Choroid plexus epithelial cell (primary cell): ENCODE data around the gene PNPLA5.
"Not testable (repeated sequence)": the region's sequence is repeated elsewhere in the genome, so short reads cannot be mapped to it uniquely, and the experiment has no call there.

ENCODE experiments used
- DNase-seq: peaks from one replicate; pipeline ENCODE4 v3.0.0-alpha.2; 2010; ENCODE audit warnings: low read depth
- H3K4me3 ChIP-seq: 2 replicates; pipeline ENCODE4 v1.5.1; 2011; ENCODE audit warnings: low read depth, mild to moderate bottlenecking, control low read depth, low read length, moderate library complexity
- TF ChIP-seq, protein P1 (sequence below): conservative IDR thresholded peaks from 2 replicates; pipeline ENCODE4 v1.5.1; 2011; ENCODE audit warnings: low read depth, mild to moderate bottlenecking, control low read depth, inconsistent platforms, low read length, moderate library complexity

The PNPLA5 gene

DNA sequence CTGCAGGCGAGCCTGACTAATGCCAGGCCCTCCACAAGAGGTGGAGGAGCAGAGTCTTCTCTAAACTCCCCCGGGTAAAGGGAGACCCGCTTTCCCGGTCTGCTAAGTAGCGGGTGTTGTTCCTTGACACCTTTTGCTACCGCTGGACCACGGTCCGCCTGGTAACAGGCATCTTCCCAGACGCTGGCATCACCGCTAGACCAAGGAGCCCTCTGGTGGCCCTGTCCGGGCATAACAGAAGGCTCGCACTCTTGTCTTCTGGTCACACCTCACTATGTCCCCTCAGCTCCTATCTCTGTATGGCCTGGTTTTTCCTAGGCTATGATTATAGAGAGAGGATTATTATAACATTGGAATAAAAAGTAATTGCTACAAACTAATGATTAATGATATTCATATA is 12.6 kb upstream of the PNPLA5 start:
- TF ChIP-seq, protein P1, sequence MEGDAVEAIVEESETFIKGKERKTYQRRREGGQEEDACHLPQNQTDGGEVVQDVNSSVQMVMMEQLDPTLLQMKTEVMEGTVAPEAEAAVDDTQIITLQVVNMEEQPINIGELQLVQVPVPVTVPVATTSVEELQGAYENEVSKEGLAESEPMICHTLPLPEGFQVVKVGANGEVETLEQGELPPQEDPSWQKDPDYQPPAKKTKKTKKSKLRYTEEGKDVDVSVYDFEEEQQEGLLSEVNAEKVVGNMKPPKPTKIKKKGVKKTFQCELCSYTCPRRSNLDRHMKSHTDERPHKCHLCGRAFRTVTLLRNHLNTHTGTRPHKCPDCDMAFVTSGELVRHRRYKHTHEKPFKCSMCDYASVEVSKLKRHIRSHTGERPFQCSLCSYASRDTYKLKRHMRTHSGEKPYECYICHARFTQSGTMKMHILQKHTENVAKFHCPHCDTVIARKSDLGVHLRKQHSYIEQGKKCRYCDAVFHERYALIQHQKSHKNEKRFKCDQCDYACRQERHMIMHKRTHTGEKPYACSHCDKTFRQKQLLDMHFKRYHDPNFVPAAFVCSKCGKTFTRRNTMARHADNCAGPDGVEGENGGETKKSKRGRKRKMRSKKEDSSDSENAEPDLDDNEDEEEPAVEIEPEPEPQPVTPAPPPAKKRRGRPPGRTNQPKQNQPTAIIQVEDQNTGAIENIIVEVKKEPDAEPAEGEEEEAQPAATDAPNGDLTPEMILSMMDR: peak; percentile 36
- not testable (repeated sequence) for DNase-seq, H3K4me3 ChIP-seq

DNA sequence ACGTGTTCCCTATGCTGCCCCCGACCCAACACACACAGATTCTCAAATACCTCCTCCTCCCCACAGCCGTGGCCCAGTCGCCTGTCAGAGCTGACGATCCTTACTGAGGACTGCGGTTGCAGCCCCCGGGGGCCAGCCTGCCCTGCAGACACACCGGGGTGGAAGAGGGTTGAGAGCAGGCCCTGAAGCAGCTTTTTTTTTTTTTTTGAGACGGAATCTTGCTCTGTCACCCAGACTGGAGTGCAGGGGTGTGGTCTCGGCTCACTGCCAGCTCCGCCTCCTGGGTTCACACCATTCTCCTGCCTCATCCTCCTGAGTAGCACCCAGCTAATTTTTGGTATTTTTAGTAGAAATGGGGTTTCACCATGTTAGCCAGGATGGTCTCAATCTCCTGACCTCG is 11.2 kb upstream of the PNPLA5 start:
- not testable (repeated sequence) for DNase-seq, H3K4me3 ChIP-seq

DNA sequence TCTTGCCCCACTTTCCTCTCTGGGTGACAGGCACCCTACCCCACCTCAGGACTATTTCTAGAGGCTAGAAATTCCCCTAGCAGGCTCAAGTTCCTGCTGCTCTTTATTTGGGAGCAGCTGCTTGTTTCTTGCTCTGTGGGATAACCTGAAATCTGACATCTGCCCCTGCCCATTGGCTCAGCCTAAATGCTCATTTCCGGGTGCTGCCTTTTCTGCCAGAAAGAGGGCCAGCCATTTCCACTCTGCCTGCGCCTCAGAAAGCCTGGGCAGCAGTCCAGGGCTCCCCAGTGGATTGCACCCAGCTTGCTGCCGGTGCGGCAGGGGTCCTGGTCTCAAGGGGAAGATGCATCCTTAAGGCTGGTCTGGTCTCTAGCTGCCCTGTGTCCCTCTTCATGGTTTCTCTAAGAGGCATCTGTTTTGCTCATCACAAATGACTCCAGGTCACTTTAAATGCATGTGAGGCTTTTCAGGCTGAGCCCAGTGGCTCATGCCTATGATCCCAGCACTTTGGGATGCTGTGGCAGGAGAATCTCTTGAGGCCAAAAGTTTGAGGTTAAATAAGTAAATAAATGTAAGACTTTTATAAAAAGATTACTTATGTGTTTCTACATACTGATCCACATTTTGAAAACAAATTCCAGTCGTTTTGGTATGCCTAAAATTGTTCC is 10.3 kb upstream of the PNPLA5 start:
- TF ChIP-seq, protein P1: no peak
- DNase-seq: peak; percentile 84
- no peak overlapping the region for H3K4me3 ChIP-seq

DNA sequence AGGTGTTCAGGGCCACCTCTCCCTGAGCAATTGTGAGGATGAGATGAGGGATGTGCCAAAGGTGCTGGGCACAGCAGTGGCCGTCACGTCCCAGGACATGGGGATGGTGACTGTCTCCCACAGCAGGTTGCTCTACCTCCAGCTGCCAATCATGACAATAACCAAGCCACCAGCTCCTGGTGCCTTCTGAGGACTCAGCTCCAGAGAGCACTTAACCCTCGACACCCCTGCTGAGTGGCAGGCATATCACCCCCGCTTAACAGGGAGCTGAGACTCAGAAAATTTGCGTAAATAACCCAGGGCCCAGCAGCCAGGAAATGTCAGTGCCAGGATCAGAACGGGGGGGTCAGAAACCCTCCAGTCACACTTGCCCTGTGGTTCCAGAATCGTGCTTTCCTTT is 8.4 kb upstream of the PNPLA5 start:
- no peak for DNase-seq
- TF ChIP-seq, protein P1: no peak
- no peak overlapping the region for H3K4me3 ChIP-seq

DNA sequence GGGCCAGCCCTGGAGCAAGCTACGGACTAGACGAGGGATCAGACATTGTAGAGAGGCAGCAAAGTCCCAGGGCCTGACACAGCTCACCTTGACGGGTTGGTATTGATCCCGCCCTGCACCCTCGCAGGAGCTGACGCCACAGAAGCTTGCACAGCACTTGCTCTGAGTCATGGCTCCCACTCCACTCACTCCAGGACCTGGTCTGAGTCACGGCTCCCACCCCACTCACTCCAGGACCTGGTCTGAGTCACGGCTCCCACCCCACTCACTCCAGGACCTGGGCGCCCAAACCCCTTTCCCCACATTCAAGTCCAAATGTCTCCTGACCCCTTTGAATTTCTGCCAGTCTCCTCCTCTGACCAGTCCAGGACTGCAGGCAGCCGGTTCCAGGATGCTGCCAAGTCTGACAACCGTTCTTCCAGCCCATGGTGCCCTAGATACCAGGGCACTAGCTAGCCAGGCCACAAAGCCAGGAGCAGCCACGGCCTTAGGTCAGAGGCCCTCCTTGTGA is 6.0 kb upstream of the PNPLA5 start:
- TF ChIP-seq, protein P1: no peak
- peak; percentile 66 for DNase-seq
- H3K4me3 ChIP-seq: no peak overlapping the region

DNA sequence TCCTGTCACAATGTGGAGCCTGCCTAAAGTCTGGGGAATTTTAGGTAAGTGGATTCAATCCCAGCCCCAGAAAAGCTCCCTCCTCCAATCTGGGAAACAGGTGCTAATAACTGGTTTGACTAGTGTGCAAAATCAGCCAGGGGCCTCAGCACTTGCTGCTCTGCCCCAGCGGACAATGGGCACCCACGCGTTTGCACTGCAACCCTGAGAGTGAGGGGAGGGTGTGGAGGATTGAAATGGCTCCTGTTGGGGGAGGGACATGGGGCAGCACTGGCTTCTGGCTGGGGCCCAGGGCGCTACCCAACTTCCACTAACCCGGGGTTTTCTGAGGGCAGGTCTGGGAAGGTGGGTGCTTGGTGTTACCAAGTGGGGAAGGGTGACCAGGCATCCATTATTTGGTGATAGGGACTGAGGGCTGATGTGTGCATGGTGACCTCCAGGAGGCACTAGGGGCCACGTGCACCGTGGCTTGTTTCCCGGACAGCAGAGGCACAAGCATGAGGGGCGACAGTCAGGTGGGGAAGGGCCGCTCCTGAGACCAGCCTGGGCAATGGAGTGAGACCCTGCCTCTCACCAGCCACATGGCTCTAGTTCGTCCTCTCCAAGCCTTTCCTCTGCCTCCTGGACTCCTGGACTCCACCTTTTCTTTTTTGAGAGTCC is 4.3 kb upstream of the PNPLA5 start:
- DNase-seq: no peak
- TF ChIP-seq, protein P1: no peak
- no peak overlapping the region for H3K4me3 ChIP-seq

DNA sequence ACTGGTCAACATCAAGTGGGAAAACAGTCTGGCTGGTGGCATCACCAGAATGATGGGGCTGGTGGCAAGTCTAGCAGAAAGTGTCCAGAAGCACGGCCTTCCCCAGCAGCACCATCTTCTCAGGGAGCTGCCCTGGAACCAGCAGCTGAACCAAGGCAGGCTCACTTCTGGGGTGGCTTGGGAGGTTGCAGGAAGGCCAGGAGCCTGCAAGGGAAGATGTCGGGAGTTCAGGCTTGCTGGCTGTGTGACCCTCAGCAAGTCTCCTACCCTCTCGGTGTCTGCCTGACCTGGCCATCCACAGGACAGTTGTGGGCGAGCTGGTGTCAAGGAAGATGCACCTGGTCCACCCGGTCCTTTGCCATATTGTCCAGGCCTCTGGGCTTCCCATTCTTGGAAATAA is 2.3 kb upstream of the PNPLA5 start:
- TF ChIP-seq, protein P1: no peak
- no peak overlapping the region for H3K4me3 ChIP-seq
- DNase-seq: no peak
